VCaP (cell line): Measurements from ENCODE around the gene RNF186.

ENCODE experiments used
- H3K27ac ChIP-seq: fragments of 450-650 bp; 2 replicates; pipeline ENCODE4 v1.5.1; 2017
- TF ChIP-seq, protein P1 (sequence below): fragments of 450-650 bp; conservative IDR thresholded peaks from 2 replicates; pipeline ENCODE4 v1.5.1; 2017; ENCODE audit warnings: mild to moderate bottlenecking, moderate library complexity

The RNF186 gene

DNA sequence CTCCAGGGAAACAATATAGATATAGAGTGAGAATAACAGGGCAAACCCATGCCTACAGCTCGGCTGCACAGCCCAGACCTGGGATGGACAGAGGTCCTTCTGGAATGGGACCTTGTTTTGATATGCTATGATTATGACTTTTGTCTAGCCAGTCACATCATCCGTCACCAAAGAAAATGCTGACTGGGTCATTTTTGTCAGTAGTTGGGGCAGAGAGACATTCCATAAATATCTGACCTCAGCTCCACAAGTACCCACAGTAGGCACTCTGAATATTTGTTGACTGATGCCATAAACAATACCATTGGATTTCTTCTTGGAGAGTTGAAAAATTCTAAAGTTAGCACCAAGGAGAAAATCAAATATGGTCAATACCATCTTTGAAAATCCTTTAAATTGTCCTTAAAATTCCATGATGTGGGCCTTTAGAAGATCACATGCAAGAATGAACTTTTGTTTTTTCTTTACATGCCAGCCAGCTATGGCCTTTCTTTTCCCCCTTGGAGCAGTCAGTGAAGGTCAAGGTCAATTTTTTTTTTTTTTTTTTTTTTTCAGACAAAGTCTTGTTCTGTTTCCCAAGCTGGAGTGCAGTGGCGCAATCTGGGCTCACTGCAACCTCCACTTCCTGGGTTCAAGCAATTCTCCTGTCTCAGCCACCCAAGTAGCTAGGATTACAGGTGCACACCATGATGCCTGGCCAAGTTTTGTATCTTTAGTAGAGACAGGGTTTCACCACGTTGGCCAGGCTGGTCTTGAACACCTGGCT is 22.7 kb downstream of the RNF186 start:
- H3K27ac ChIP-seq: no peak overlapping the region
- TF ChIP-seq, protein P1, sequence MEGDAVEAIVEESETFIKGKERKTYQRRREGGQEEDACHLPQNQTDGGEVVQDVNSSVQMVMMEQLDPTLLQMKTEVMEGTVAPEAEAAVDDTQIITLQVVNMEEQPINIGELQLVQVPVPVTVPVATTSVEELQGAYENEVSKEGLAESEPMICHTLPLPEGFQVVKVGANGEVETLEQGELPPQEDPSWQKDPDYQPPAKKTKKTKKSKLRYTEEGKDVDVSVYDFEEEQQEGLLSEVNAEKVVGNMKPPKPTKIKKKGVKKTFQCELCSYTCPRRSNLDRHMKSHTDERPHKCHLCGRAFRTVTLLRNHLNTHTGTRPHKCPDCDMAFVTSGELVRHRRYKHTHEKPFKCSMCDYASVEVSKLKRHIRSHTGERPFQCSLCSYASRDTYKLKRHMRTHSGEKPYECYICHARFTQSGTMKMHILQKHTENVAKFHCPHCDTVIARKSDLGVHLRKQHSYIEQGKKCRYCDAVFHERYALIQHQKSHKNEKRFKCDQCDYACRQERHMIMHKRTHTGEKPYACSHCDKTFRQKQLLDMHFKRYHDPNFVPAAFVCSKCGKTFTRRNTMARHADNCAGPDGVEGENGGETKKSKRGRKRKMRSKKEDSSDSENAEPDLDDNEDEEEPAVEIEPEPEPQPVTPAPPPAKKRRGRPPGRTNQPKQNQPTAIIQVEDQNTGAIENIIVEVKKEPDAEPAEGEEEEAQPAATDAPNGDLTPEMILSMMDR: no peak

DNA sequence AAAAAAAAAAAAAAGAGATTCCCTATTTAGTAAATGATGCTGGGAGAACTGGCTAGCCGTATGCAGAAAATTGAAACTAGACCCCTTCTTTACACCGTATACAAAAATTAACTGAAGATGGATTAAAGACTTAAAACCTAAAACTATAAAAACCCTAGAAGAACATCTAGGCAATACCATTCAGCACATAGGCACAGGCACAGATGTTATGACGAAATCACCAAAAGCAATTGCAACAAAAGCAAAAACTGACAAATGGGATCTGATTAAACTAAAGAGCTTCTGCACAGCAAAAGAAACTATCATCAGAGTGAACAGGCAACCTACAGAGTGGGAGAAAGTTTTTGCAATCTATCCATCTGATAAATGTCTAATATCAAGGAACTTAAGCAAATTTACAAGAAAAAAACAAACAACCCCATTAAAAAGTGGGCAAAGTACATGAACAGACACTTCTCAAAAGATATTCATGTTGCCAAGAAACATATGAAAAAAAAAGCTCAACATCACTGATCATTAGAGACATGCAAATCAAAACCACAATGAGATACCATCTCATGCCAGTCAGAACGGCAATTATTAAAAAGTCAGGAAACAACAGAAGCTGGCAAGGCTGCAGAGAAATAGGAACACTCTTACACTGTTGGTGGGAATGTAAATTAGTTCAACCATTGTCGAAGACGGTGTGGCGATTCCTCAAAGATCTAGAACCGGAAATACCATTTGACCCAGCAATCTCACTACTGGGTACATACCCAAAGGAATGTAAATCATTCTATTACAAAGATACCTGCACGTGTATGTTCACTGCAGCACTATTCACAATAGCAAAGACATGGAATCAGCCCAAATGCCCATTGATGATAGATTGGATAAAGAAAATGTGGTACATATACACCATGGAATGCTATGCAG is 24.8 kb downstream of the RNF186 start:
- H3K27ac ChIP-seq: peak overlapping the region; percentile 38

- TF ChIP-seq, protein P1: no peak; the same call in 1 of the 2 replicates
- H3K27ac ChIP-seq: peak overlapping the region; percentile 85
Observed at GRCh38 chr1:19786988-19787423, 28.1 kb downstream of the RNF186 start.

DNA sequence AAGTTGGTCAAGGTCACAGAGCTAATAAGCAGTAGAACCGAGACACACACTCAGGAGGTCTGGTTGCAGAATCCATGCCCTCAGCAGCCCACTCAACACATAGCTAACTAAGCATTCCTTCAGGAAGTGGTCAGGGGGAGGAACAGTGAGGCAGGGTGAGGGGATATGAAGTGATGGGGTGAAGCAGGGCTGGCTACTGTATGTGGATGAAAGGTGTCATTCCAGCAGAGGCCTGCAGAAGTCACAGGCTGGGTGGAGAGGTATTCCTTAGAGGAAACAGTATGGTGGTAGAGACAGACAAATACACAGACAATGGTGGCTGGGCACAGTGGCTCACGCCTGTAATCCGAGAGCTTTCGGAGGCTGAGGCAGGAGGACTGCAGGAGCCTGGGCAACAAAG is 29.4 kb downstream of the RNF186 start:
- H3K27ac ChIP-seq: peak overlapping the region; percentile 85; the same call in 1 of the 2 replicates
- TF ChIP-seq, protein P1: no peak

- TF ChIP-seq, protein P1: no peak
- no peak overlapping the region for H3K27ac ChIP-seq
Observed at GRCh38 chr1:19780267-19780877, 34.7 kb downstream of the RNF186 start.

DNA sequence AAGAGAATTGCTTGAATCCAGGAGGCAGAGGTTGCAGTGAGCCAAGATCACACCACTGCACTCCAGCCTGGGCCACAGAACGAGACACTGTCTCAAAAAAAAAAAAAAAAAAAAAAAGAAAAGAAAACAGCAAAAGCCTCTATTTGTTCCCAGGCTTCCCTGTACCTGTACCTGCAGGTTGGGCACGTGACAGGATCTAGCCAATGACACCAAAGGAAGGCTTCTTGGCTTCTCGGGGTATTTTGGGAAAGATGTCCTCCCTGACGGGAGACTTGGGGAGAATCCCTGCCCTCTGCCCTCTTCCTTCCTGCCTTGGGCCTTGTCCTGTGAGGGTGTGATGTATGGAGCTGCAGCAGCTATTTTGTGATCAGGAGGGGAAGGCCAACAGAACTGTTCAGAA is 38.1 kb downstream of the RNF186 start:
- TF ChIP-seq, protein P1: no peak
- H3K27ac ChIP-seq: peak overlapping the region; percentile 94

DNA sequence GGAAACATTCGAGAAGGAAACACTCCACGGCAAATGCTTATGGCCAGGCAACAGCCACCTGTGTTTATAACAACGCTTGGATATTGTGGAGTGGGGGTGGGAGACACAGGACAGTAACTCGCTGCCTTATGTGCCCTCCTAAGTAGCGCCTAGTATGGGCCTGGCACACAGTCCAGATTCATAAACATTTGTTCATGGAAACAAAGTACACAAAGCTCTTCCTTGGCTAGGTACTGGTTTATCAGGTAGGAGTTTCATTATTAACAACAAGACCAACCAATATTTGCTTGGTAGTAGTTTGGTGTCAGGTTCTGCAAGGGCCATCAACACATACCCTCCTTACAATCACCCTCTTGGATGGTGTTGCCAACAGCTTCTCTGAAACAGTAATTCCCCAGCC is 38.8 kb downstream of the RNF186 start:
- TF ChIP-seq, protein P1: no peak
- peak overlapping the region; percentile 94 for H3K27ac ChIP-seq
